DND-41 (cell line): ENCODE results near the gene ZBTB11.

Experiments used
- EZH2 ChIP-seq: IDR thresholded peaks from 3 replicates; pipeline ENCODE4 v1.6.1; 2012; ENCODE audit warnings: borderline replicate concordance, low read depth, mild to moderate bottlenecking, moderate library complexity, low read length, inconsistent platforms; ENCODE audit not compliant: severe bottlenecking
- TF ChIP-seq, protein P1 (sequence below): IDR thresholded peaks from 2 replicates; pipeline ENCODE4 v1.5.1; 2012; ENCODE audit warnings: borderline replicate concordance, low read length, moderate library complexity, mild to moderate bottlenecking; ENCODE audit not compliant: poor library complexity, severe bottlenecking; ENCODE audit errors: extremely low read depth

DNA sequence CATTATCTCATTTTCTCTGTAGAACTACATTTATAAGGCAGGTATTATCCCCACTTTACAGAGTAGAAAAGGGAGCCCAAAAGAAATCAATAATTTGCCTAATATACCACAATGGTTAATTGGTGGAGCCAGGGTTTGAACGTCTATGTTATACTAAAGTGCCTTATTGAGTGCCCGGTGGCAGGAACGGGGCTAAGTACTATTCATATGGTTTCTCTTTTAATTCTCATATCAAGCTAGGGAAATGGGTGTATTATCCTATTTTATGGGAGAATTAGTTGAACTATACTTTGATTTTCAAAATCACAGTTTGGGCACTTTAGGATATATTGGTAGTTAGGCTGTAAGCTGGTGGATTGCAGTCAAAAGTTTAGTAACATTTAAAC is 49.0 kb upstream of the ZBTB11 start:
- TF ChIP-seq, protein P1, sequence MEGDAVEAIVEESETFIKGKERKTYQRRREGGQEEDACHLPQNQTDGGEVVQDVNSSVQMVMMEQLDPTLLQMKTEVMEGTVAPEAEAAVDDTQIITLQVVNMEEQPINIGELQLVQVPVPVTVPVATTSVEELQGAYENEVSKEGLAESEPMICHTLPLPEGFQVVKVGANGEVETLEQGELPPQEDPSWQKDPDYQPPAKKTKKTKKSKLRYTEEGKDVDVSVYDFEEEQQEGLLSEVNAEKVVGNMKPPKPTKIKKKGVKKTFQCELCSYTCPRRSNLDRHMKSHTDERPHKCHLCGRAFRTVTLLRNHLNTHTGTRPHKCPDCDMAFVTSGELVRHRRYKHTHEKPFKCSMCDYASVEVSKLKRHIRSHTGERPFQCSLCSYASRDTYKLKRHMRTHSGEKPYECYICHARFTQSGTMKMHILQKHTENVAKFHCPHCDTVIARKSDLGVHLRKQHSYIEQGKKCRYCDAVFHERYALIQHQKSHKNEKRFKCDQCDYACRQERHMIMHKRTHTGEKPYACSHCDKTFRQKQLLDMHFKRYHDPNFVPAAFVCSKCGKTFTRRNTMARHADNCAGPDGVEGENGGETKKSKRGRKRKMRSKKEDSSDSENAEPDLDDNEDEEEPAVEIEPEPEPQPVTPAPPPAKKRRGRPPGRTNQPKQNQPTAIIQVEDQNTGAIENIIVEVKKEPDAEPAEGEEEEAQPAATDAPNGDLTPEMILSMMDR, result no peak
- no peak for TF ChIP-seq EZH2
